SK-N-SH treated with all-trans-retinoic acid at 6 μM for 48 hours (cell line): ENCODE data around the gene CTDSP2.

Experiments used
- BACH2 ChIP-seq: fragments of 250-450 bp; sonication (Bioruptor Pico); IDR thresholded peaks from 2 replicates; pipeline ENCODE4 v1.9.0; 2021; ENCODE audit warnings: mild to moderate bottlenecking, borderline replicate concordance
- OSR1 ChIP-seq: fragments of 250-450 bp; sonication (Bioruptor Pico); IDR thresholded peaks from 2 replicates; pipeline ENCODE4 v1.8.0; 2022; ENCODE audit warnings: moderate library complexity, mild to moderate bottlenecking, inconsistent platforms
- POU6F1 ChIP-seq: fragments of 250-450 bp; sonication (Bioruptor Pico); IDR thresholded peaks from 2 replicates; pipeline ENCODE4 v1.8.0; 2021; ENCODE audit warnings: low read depth, mild to moderate bottlenecking, moderate library complexity, borderline replicate concordance
- PPARA ChIP-seq: fragments of 250-450 bp; sonication (Bioruptor Pico); IDR thresholded peaks from 2 replicates; pipeline ENCODE4 v1.5.0; 2020; ENCODE audit warnings: mild to moderate bottlenecking, borderline replicate concordance
- TOX ChIP-seq: fragments of 250-450 bp; sonication (Bioruptor Pico); IDR thresholded peaks from 2 replicates; pipeline ENCODE4 v1.8.0; 2021; ENCODE audit warnings: mild to moderate bottlenecking, moderate library complexity, borderline replicate concordance
- ZFP3 ChIP-seq: fragments of 250-450 bp; sonication (Bioruptor Pico); IDR thresholded peaks from 2 replicates; pipeline ENCODE4 v1.5.0; 2020; ENCODE audit warnings: mild to moderate bottlenecking, moderate library complexity
- ZFP30 ChIP-seq: fragments of 450-650 bp; formaldehyde crosslinking; IDR thresholded peaks from 2 replicates; pipeline ENCODE4 v1.5.0; 2022; ENCODE audit warnings: mild to moderate bottlenecking, moderate library complexity
- ZNF8 ChIP-seq: fragments of 450-650 bp; formaldehyde crosslinking; IDR thresholded peaks from 2 replicates; pipeline ENCODE4 v1.5.0; 2020; ENCODE audit warnings: mild to moderate bottlenecking, moderate library complexity

GRCh38 chr12:57853864-57854556, 7.5 kb upstream of the CTDSP2 start:
- TF ChIP-seq ZNF8 (CRISPR knock-in tag), result no peak
- TF ChIP-seq ZFP30 (CRISPR knock-in tag), result no peak
- no peak for TF ChIP-seq PPARA
- TF ChIP-seq BACH2 (CRISPR knock-in tag), result no peak
- TF ChIP-seq OSR1 (CRISPR knock-in tag), result no peak
- no peak for TF ChIP-seq ZFP3 (CRISPR knock-in tag)
- TF ChIP-seq POU6F1 (CRISPR knock-in tag), result no peak
- no peak for TF ChIP-seq TOX (CRISPR knock-in tag)
